ENCODE results near the gene R3HDM2. TPM values are rescaled to one million over a fixed set of nuclear protein-coding genes. Genes with fewer than 3 reads are reported as not detected.

The R3HDM2 gene
- total RNA-seq, 4 donors from 2014 or later = 43.4 to 97.6 (median 65.1) TPM

- H3K27me3 ChIP-seq = peaks cover 42% of the 10 kb centered on the region
- TF ChIP-seq POLR2A (IDR thresholded peaks at IDR 0.05) = no peak
- no peak for TF ChIP-seq EP300 (IDR thresholded peaks at IDR 0.05)
- no peak for TF ChIP-seq POLR2AphosphoS5 (IDR thresholded peaks at IDR 0.05)
- no peak for TF ChIP-seq CTCF (IDR thresholded peaks at IDR 0.05)
- no peak overlapping the region for H3K4me3 ChIP-seq
- H3K27ac ChIP-seq = no peak overlapping the region
- DNase-seq (ENCODE audit: low spot score in 2 of 2) = no peak
- H3K4me1 ChIP-seq = peaks cover 61% of the 10 kb centered on the region
- peaks cover 26% of the 10 kb centered on the region for H3K36me3 ChIP-seq
- no peaks in the 10 kb centered on the region for H3K9me3 ChIP-seq
- 36% methylated on average over 11 of the region's 11 CpGs for WGBS
These were observed 215.8 kb downstream of the R3HDM2 start for GRCh38 chr12:57215065-57215464.

GRCh38 chr12:57214398-57214781, 216.5 kb downstream of the R3HDM2 start:
- Histone ChIP-seq H3K4me1 (peaks cover 55% of the 10 kb centered on the region), H3K9me3 (no peaks in the 10 kb centered on the region), H3K27ac (no peak overlapping the region), H3K36me3 (peaks cover 33% of the 10 kb centered on the region), H3K27me3 (peaks cover 35% of the 10 kb centered on the region), H3K4me3 (no peak overlapping the region)
- TF ChIP-seq EP300 (IDR thresholded peaks at IDR 0.05) = no peak
- TF ChIP-seq CTCF (IDR thresholded peaks at IDR 0.05) = peak; percentile 65 to 76
- 1% methylated on average over 12 of the region's 14 CpGs for whole genome bisulfite sequencing
- DNase-seq (ENCODE audit: low spot score in 2 of 2) = peak in 1 of 2 donors; percentile 77

- TF ChIP-seq EP300 (IDR thresholded peaks at IDR 0.05) (no peak), POLR2AphosphoS5 (IDR thresholded peaks at IDR 0.05) (no peak), POLR2A (IDR thresholded peaks at IDR 0.05) (no peak), CTCF (IDR thresholded peaks at IDR 0.05) (no peak)
- Histone ChIP-seq H3K4me3 (no peak overlapping the region), H3K36me3 (peaks cover 38% of the 10 kb centered on the region), H3K9me3 (no peaks in the 10 kb centered on the region), H3K27ac (no peak overlapping the region), H3K4me1 (peaks cover 55% of the 10 kb centered on the region), H3K27me3 (peaks cover 30% of the 10 kb centered on the region)
- no peak for DNase-seq (ENCODE audit: low spot score in 2 of 2)
- 34% methylated on average over 4 of the region's 4 CpGs for WGBS
These were observed 217.0 kb downstream of the R3HDM2 start for GRCh38 chr12:57213763-57214397.

GRCh38 chr12:57213058-57213715, 217.7 kb downstream of the R3HDM2 start:
- peak; percentile 92 to 94 for DNase-seq (ENCODE audit: low spot score in 2 of 2)
- Histone ChIP-seq H3K27me3 (peaks cover 24% of the 10 kb centered on the region), H3K4me3 (no peak overlapping the region), H3K27ac (no peak overlapping the region), H3K36me3 (peaks cover 45% of the 10 kb centered on the region), H3K9me3 (no peaks in the 10 kb centered on the region), H3K4me1 (peaks cover 50% of the 10 kb centered on the region)
- peak; percentile 88 to 93 for TF ChIP-seq CTCF (IDR thresholded peaks at IDR 0.05)
- TF ChIP-seq POLR2A (IDR thresholded peaks at IDR 0.05) = no peak
- no peak for TF ChIP-seq EP300 (IDR thresholded peaks at IDR 0.05)
- no peak for TF ChIP-seq POLR2AphosphoS5 (IDR thresholded peaks at IDR 0.05)
- 5% methylated on average over 16 of the region's 16 CpGs for WGBS

GRCh38 chr12:57212701-57213057, 218.2 kb downstream of the R3HDM2 start:
- no peak for TF ChIP-seq EP300 (IDR thresholded peaks at IDR 0.05)
- no peak for TF ChIP-seq POLR2A (IDR thresholded peaks at IDR 0.05)
- TF ChIP-seq CTCF (IDR thresholded peaks at IDR 0.05) = no peak
- TF ChIP-seq POLR2AphosphoS5 (IDR thresholded peaks at IDR 0.05) = no peak
- no peak for DNase-seq (ENCODE audit: low spot score in 2 of 2)
- Histone ChIP-seq H3K27me3 (peaks cover 23% of the 10 kb centered on the region), H3K36me3 (peaks cover 50% of the 10 kb centered on the region), H3K4me3 (no peak overlapping the region), H3K4me1 (peaks cover 45% of the 10 kb centered on the region), H3K27ac (no peak overlapping the region), H3K9me3 (no peaks in the 10 kb centered on the region)
- WGBS = 72% methylated on average over 7 of the region's 7 CpGs

Data from suprapubic skin (tissue), 4 donors.